GM19468 (cell line): ENCODE results near the gene STPG3.

Experiments
- ATAC-seq: cut with Tn5 transposase; IDR thresholded peaks from one replicate; pipeline ENCODE4 v1.9.1; 2021; ENCODE audit warnings: mild to moderate bottlenecking, moderate library complexity, moderate number of reproducible peaks; ENCODE audit not compliant: unreplicated experiment; ENCODE audit errors: extremely low read depth

Gene STPG3

GRCh38 chr9:137243626-137244485 is 7.2 kb upstream of the STPG3 start:
- no peak for ATAC-seq

GRCh38 chr9:137244486-137245449 is 6.3 kb upstream of the STPG3 start:
- no peak for ATAC-seq

GRCh38 chr9:137245450-137246421 is 5.3 kb upstream of the STPG3 start:
- no peak for ATAC-seq

- no peak for ATAC-seq
Measured at GRCh38 chr9:137247135-137247915, 3.8 kb upstream of the STPG3 start.

- no peak for ATAC-seq
Measured at GRCh38 chr9:137247916-137248175, 3.2 kb upstream of the STPG3 start.

GRCh38 chr9:137250329-137251193 is 525 bp upstream of the STPG3 start:
- ATAC-seq = no peak

- ATAC-seq = no peak
Measured at GRCh38 chr9:137251490-137252268, 593 bp downstream of the STPG3 start.

- ATAC-seq = no peak
Measured at GRCh38 chr9:137252555-137253506, 1.7 kb downstream of the STPG3 start.

GRCh38 chr9:137253717-137254623 is 2.9 kb downstream of the STPG3 start:
- no peak for ATAC-seq

- ATAC-seq = peak; percentile 45
Measured at GRCh38 chr9:137254624-137255447, 3.8 kb downstream of the STPG3 start, which contains the start of gene NELFB. Gene NELFB (plus strand): TSS chr9:137255327.

- ATAC-seq = no peak
Measured at GRCh38 chr9:137255448-137256114, 4.5 kb downstream of the STPG3 start.

- ATAC-seq = no peak
Measured at GRCh38 chr9:137256362-137256761, 5.3 kb downstream of the STPG3 start.

- no peak for ATAC-seq
Measured at GRCh38 chr9:137256856-137257255, 5.8 kb downstream of the STPG3 start.
